ENCODE data around the gene ZRANB1.

DNA sequence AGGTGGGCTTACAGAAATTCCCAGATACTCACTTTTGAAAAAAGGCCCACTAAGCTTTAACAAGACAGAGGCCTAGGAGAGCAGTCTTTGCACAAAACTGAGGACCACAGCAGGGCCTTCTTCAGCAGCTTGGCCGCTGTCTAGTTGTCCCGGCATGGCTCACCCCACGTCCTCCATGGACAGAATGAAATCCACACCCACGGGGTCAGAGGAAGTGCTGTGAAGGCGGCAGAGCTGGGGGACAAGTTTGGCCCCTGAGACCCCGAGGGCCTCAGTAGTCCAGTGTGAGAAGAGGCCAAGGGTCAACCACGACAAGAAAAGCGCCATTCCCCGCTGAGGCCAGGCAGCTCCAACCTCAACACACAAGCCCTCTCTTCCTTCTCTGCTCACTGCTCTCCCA is 78.9 kb downstream of the ZRANB1 start:
- no peak for TF ChIP-seq BHLHE40 (IDR thresholded peaks at IDR 0.05; ENCODE audit: borderline replicate concordance)
- TF ChIP-seq ELF4 (IDR thresholded peaks at IDR 0.05) = no peak
- TF ChIP-seq FOXK2 (IDR thresholded peaks at IDR 0.05) = no peak
- TF ChIP-seq SP1 (IDR thresholded peaks at IDR 0.05) = no peak
- no peak for TF ChIP-seq FOXM1 (IDR thresholded peaks at IDR 0.05; ENCODE audit: borderline replicate concordance)
- no peak for TF ChIP-seq NFRKB (IDR thresholded peaks at IDR 0.05)
